A673 (cell line): ENCODE results near the gene ZNF627. TPM values are rescaled to one million over a fixed set of nuclear protein-coding genes. Genes with fewer than 3 reads are reported as not detected.

Source experiments
- BruUV-seq: library from RNA; stranded (reverse); fragments of 400-500 nt; replicated peaks from 2 replicates; lab custom pipeline; 2021; lab: Mats Ljungman, UMichigan
- CTCF ChIA-PET: fragments of 300-600 bp; sonication (Branson Sonifier 250); formaldehyde crosslinking; loops from one replicate; lab custom pipeline; 2022; ENCODE audit warnings: antibody characterized with exemption; lab: Charles Lee
- POLR2A ChIA-PET: fragments of 300-600 bp; sonication (Branson Sonifier 250); formaldehyde crosslinking; loops from one replicate; lab custom pipeline; 2022; ENCODE audit warnings: antibody characterized with exemption; ENCODE audit not compliant: low non-redundant PET; lab: Charles Lee
- DNase-seq: peaks from one replicate; pipeline ENCODE4 v3.0.0-alpha.2; 2015; ENCODE audit warnings: low spot score
- H3K27ac ChIP-seq: fragments of 200-600 bp; sonication (generic); 2 replicates; pipeline ENCODE4 v1.5.1; 2016; ENCODE audit warnings: mixed run types, low read depth, mild to moderate bottlenecking, mixed read lengths, antibody characterized with exemption, low read length; ENCODE audit not compliant: poor library complexity, severe bottlenecking
- H3K27me3 ChIP-seq: fragments of 200-600 bp; sonication (generic); replicated peaks from 2 replicates; pipeline ENCODE4 v1.6.1; 2017; ENCODE audit warnings: mixed run types, low read depth, mild to moderate bottlenecking, mixed read lengths, antibody characterized with exemption, low read length; ENCODE audit not compliant: insufficient read depth, poor library complexity
- H3K36me3 ChIP-seq: fragments of 200-600 bp; sonication (generic); 2 replicates; pipeline ENCODE4 v1.6.1; 2016; ENCODE audit warnings: mixed run types, mild to moderate bottlenecking, mixed read lengths, antibody characterized with exemption, low read length; ENCODE audit not compliant: insufficient read depth, poor library complexity, severe bottlenecking
- H3K4me1 ChIP-seq: fragments of 200-600 bp; sonication (generic); 2 replicates; pipeline ENCODE4 v1.6.1; 2017; ENCODE audit warnings: mixed run types, mild to moderate bottlenecking, mixed read lengths, antibody characterized with exemption, low read length; ENCODE audit not compliant: insufficient read depth, poor library complexity, severe bottlenecking
- H3K4me3 ChIP-seq: fragments of 200-600 bp; sonication (generic); 2 replicates; pipeline ENCODE4 v1.5.1; 2016; ENCODE audit warnings: low read depth, mixed run types, mild to moderate bottlenecking, mixed read lengths, low read length; ENCODE audit not compliant: poor library complexity, severe bottlenecking
- H3K9me3 ChIP-seq: fragments of 200-600 bp; sonication (generic); 2 replicates; pipeline ENCODE4 v1.6.1; 2016; ENCODE audit warnings: mixed run types, low read depth, mild to moderate bottlenecking, mixed read lengths, antibody characterized with exemption, low read length; ENCODE audit not compliant: poor library complexity, severe bottlenecking
- EZH2 ChIP-seq: fragments of 200-600 bp; sonication (generic); IDR thresholded peaks from 2 replicates; pipeline ENCODE4 v1.6.1; 2017; ENCODE audit warnings: borderline replicate concordance, low read depth, mild to moderate bottlenecking, mixed read lengths, antibody characterized with exemption, low read length; ENCODE audit not compliant: poor library complexity, severe bottlenecking
- intact Hi-C: fragments of 100-400 bp; cut with micrococcal nuclease; formaldehyde crosslinking; loops from one replicate; pipeline ENCODE4 v1.10.0; 2022; ENCODE audit not compliant: unreplicated experiment
- total RNA-seq: library from RNA; stranded (reverse); gene quantifications from 2 replicates; pipeline ENCODE4 v1.2.3, GENCODE V29; 2021
- TF ChIP-seq, protein P1 (sequence below): fragments of 300-800, 200-600 bp; sonication (generic); conservative IDR thresholded peaks from 2 replicates; pipeline ENCODE4 v1.5.1; 2017; ENCODE audit warnings: low read depth, mild to moderate bottlenecking, antibody characterized with exemption, low read length, moderate library complexity, mixed read lengths

ZNF627 gene
- total RNA-seq, 1 experiment from 2014 or later = 13.9 TPM

DNA sequence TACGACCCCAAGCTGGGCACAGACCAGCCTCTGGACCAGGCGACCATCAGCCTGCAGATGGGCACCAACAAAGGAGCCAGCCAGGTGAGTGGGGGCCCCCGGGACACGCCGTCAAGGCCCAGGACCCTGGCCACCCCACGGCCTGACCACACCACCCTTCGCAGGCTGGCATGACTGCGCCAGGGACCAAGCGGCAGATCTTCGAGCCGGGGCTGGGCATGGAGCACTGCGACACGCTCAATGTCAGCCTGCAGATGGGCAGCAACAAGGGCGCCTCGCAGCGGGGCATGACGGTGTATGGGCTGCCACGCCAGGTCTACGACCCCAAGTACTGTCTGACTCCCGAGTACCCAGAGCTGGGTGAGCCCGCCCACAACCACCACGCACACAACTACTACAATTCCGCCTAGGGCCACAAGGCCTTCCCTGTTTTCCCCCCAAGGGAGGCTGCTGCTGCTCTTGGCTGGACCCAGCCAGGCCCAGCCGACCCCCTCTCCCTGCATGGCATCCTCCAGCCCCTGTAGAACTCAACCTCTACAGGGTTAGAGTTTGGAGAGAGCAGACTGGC is 47.8 kb upstream of the ZNF627 start:
- no peak overlapping the region for H3K27ac ChIP-seq
- intact Hi-C loops = no loop called here
- TF ChIP-seq, protein P1, sequence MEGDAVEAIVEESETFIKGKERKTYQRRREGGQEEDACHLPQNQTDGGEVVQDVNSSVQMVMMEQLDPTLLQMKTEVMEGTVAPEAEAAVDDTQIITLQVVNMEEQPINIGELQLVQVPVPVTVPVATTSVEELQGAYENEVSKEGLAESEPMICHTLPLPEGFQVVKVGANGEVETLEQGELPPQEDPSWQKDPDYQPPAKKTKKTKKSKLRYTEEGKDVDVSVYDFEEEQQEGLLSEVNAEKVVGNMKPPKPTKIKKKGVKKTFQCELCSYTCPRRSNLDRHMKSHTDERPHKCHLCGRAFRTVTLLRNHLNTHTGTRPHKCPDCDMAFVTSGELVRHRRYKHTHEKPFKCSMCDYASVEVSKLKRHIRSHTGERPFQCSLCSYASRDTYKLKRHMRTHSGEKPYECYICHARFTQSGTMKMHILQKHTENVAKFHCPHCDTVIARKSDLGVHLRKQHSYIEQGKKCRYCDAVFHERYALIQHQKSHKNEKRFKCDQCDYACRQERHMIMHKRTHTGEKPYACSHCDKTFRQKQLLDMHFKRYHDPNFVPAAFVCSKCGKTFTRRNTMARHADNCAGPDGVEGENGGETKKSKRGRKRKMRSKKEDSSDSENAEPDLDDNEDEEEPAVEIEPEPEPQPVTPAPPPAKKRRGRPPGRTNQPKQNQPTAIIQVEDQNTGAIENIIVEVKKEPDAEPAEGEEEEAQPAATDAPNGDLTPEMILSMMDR = no peak
- no peak for TF ChIP-seq EZH2
- H3K27me3 ChIP-seq = no peaks in the 10 kb centered on the region
- peaks cover 16% of the 10 kb centered on the region for H3K36me3 ChIP-seq
- H3K9me3 ChIP-seq = no peaks in the 10 kb centered on the region
- no peak for DNase-seq
- ChIA-PET CTCF (no interaction called here), POLR2A (interaction anchor here (0.7 kb wide), 1 partner anchor 36 kb away, joined by 10 read pairs; no protein-coding TSS in a partner anchor)
- BruUV-seq = no TSS peak
- H3K4me1 ChIP-seq = no peaks in the 10 kb centered on the region
- no peak overlapping the region for H3K4me3 ChIP-seq

DNA sequence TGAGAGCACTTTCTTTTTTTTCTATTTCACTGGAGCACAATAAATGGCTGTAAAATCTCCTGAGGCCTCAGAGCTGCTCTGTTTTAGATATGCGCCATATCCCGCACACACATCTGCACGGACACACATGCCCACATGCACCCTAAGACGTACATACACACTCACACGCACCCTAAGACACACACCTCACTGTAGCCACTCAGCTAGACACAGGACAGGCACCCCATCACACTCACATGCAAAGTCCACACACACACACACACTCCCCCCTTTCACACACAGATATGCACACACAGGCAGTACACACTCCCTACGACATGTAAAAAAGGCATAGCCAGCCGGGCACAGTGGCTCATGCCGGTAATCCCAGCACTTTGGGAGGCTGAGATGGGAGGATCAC is 47.0 kb upstream of the ZNF627 start:
- Histone ChIP-seq H3K27ac (no peak overlapping the region), H3K36me3 (peaks cover 18% of the 10 kb centered on the region), H3K4me1 (no peaks in the 10 kb centered on the region), H3K4me3 (no peak overlapping the region), H3K9me3 (no peaks in the 10 kb centered on the region), H3K27me3 (no peaks in the 10 kb centered on the region)
- POLR2A ChIA-PET = no interaction called here
- DNase-seq = no peak
- intact Hi-C loops = no loop called here
- TF ChIP-seq EZH2 = no peak
- TF ChIP-seq, protein P1 = no peak
- CTCF ChIA-PET = no interaction called here
- BruUV-seq = no TSS peak

DNA sequence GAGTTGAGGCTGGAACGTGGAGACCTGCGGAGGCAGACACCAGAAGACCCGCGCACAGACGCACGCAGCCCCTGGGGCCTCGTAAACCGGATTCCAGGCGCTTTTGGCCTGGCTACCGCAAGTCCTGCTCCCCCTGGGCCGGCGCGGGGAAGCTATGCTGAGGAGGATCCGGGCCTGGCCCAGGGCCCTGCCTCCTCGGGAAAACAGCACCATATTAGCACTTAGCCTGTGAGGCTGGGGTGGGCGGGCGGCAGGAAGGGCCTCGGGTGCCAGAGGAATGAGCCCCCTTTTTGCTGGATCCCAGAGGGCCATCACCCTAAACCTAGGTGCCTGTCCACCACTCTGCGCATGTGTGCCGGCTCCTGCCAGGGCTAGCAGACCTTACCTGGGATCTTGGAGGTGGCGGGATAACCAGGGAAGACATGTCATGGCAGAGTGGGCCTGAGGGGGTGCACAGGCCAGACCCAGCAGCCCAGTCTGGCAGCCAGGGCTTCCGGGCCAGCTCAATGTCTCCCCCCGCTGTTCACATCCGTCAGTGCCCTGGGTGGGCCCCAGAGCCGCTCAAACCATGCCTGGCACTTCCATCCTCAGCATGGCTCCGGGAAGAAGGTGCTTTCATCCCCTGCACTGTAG is 45.6 kb upstream of the ZNF627 start:
- no peaks in the 10 kb centered on the region for H3K27me3 ChIP-seq
- no peak overlapping the region for H3K4me3 ChIP-seq
- no peak for DNase-seq
- TF ChIP-seq, protein P1 = peak; percentile 58
- TF ChIP-seq EZH2 = no peak
- H3K27ac ChIP-seq = no peak overlapping the region
- no peaks in the 10 kb centered on the region for H3K4me1 ChIP-seq
- CTCF ChIA-PET = interaction anchor here (0.5 kb wide), 1 partner anchor 69 kb away, joined by 3 read pairs; no protein-coding TSS in a partner anchor
- POLR2A ChIA-PET = no interaction called here
- intact Hi-C loops = no loop called here
- H3K36me3 ChIP-seq = peaks cover 21% of the 10 kb centered on the region
- no peaks in the 10 kb centered on the region for H3K9me3 ChIP-seq
- no TSS peak for BruUV-seq
